Stimulated activated CD4-positive, alpha-beta T cell treated with anti-CD3 and anti-CD28 coated beads, Interleukin-4, amount 100 ng/mL, for 48 hours (primary cell): Measurements from ENCODE around the gene EEF1AKMT4.

ENCODE experiments used
- DNase-seq, 2 donors: peaks; one replicate each; pipeline ENCODE4 v3.0.0-alpha.2; 2020; ENCODE audit warnings: low read depth in 2 of 2

The EEF1AKMT4 gene

DNA sequence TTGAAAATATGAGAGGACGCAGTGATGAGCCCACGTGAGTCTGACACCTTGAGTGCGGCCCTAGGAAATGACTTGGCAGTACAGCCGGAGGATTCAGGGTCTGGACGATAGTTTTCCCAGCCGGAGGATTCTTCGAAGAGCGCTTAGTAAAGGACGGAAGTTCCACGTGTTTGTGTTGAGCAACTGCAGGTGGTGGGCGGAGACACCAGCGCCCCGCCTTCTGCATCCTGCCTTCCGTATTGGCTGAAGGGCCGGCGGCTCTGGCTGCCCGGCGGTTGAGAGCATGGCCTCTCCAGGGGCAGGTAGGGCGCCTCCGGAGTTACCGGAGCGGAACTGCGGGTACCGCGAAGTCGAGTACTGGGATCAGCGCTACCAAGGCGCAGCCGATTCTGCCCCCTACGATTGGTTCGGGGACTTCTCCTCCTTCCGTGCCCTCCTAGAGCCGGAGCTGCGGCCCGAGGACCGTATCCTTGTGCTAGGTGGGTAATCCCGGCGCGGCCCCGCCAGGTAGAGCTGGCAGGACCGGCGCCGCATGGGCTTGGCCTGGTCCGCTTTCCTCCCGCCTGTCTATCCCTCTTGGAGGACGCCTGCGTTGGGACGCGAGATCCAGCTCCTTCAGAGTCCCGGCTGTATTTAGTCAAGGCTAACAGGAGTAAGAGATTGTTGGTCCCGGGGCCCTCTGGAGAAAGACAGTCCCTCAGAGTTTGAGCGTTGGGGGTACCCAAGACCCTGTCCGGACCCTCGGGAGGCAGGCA, at the start of gene EEF1AKMT4:
EEF1AKMT4 (plus strand) TSS at position 261 of the 755 bp plus-strand sequence; CDS start at position 284, 23 bp downstream.
- peak; percentile 88 to 96 for DNase-seq

DNA sequence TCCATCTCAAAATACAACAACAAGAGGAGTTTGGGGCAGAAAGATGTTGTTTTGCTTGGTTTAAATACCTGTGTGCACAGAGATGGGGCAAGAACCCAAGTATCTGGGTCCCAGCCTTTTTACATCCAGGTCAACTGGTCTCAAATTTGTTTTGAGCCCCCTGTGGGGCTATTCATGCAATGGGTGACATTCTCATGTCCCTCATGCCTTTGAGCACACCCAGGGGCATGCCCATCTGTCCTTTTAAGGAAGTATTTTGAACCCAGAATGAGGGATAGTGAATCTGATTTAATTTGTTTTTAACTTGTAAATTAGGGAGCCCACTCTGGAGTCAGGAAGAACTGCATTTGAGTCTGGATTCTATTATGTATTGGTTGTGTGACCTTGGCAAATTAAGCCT, 48.6 kb upstream of the EEF1AKMT4 start:
- DNase-seq: no peak

DNA sequence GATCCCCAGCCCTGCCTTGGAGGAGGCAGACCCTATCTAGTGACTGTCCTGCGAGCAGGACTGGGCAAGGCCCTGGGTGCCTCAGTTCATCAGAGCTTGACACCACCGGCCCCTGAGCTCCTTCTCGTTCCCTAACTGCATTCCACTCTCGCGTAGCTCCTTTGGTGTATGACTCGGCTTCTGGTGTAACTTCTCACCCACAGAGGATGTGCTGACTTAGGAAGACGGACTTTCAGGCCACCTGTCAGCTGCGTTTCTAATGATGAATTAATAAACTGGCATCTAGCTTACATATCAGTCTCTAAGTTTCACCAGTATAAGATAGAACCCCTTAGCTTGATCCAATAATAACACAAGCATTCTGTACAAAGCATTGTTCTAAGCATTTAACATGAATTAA, 45.9 kb upstream of the EEF1AKMT4 start:
- no peak for DNase-seq

DNA sequence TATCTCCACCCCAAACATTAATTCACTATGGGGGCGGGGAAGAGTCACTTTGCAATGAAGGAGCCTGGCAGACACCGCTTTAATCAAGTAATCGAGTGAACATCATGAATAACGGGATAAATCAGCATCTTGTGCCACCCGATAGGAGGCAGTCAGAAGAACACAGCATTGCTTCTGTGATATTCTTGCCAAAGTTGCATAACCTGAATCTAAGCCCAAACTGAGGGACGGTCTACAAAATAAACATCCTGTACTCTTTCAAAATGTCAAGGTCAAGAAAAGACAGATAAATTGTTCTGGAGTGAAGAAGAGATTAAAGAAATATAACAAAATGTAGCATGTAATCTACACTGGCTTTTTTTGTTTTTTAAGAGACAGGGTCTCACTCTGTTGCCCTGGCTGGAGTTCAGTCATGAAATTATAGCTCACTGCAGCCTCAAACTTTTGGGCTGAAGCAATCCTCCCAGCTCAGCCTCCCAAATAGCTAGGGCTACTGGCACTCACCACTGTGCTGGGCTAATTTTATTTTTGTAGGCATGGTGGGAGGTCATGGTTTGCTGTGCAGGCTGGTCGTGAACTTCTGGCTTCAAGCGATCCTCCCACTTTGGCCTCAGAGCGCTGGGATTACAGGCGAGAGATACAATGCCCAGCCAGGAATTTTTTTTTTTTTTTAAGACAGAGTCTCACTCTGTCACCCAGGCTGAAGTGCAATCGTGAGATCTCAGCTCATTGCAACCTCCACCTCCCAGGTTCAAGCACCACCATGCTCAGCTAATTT, 40.1 kb upstream of the EEF1AKMT4 start:
- DNase-seq: no peak

DNA sequence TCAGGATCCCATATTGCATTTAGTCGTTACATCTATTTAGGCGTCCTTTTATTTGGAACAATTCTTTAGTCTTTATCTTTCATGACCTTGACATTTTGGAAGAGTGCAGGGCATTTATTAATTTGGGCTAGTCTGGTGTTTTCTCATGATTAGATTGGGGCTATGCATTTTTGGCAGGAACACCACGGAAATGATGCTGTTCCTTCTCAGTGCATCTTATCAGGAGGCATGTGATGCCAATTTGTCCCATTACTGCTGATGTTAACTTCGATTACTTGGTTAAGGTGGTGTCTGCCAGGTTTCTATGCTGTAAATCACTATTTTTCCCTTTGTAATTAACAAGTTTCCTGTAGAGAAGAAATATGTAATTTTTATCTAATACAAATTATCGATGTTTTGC, 38.2 kb upstream of the EEF1AKMT4 start:
- DNase-seq: no peak

DNA sequence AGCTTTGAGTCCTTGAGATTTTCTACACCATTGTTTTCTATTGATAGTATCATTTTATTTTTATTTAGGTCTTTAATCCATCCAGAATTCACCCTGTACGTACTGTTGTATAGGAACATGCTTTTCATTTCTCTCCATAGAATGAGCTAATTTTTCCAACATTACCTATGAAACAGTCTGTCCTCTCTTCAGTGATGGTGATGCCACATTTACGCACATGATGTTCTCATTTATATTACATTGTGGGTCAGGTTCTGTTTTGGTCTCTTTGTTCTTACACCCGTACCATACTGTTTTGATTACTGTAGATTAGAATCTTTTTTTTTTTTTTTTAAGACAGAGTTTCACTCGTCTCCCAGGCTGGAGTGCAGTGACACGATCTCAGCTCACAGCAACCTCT, 37.8 kb upstream of the EEF1AKMT4 start:
- no peak for DNase-seq

DNA sequence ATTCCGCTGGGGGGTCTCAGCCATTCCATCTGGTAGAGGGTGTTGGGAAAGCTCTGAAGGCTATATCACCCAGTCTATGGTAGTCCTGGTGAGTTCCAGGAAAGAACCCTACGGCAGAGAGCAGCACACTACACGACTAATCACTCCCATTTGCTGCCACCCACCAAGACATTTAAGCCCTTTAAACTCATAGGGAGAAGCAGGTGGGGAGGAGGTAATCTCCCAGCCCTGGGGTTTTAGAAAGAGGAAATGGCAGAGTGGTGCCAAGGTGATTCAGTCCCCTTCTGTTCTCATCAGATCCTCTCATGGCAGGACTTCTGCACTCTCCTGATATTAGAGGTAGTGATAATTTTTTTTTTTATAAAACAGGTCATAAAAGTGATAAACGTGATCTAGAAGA, 30.7 kb upstream of the EEF1AKMT4 start:
- DNase-seq: no peak

DNA sequence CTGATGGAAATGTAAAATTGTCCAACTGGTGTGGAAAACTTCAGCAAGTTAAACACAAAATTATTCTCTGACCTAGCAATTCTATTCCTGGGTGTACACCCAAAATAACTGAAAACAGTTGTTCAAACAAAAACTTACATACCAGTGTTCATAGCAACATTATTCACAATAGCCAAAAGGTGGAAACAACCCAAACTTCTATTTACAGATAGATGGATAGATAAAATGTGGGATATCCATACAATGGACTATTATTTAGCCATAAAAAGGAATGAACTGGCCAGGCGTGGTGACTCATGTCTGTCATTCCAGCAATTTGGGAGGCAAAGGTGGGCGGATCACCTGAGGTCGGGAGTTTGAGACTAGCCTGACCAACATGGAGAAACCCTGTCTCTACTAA, 27.0 kb upstream of the EEF1AKMT4 start:
- no peak for DNase-seq

DNA sequence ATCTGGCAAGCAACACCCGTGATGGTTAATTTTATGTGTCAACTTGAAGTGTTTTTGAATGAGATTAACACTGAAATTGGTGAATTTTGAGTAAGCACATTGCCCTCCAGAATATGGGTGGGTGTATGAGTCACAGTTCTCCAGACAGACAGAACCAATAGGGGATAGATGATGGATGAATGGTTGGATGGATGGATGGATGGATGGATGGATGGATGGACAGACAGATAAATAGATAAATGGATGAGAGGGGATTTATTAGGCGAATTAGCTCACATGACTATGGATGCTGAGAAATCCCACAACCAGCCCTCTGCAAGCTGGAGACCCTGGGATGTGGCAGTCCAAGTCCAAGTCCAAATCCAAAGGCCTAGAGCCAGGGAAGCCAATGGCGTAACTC, 25.5 kb upstream of the EEF1AKMT4 start:
- no peak for DNase-seq

DNA sequence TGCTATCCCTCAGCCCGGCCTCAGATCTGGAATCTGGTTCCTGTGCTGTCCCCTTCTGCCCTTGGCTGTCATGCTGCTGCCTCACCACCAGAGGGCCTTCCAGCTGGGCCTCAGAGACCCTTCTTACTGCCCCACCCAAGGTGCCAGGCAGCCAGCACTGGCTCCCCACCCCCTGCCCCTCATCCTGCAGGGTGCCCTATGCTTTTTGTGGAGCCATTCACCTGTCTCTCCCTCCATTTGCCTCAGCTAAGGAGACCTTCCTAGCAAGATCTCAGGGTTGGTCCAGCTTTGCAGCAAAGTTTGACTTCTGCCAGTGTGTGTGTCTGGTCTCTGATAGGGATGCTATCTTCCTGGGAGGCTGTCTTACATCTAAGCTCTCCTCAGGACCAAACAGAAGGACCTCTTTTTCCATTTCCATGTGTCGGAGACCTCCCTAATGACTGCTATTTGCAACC, 22.0 kb upstream of the EEF1AKMT4 start:
- peak; percentile 27 to 30 for DNase-seq

DNA sequence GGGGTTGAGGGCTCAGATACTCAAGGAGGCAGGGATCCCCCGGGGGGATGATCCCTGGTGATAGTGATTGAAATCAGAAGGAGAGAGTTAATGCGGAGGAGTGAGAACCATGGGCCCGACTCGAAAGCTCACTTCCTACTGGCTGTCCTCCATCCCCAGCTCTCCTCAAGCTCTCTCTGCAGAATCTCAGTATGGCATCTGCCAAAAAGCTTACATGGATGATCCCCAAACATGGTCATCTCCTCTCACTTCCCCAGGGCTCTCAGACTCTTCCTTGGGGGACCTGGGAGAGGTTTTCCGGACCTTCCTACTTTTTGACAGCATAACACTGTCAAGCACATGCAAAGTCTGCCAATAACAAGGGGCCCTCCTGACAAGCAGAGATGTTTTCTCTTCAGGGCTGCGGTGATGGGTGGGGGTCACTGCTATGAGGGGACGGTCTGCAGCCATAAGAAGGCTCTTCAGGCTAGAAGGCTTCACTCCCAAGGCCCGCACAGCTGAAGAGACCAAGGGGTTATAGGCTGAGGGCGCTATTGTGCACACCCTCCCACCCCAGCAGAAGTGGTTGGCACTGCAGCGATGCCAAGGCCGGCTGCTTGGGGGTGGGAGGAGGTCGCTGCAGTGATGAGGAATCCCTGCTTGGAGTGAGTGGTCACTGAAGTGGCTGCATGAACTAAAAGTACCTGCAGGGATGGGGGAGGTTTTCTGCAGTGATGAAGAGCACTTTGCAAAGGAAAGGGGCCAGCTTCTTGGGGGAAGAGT, 20.9 kb upstream of the EEF1AKMT4 start:
- DNase-seq: no peak

DNA sequence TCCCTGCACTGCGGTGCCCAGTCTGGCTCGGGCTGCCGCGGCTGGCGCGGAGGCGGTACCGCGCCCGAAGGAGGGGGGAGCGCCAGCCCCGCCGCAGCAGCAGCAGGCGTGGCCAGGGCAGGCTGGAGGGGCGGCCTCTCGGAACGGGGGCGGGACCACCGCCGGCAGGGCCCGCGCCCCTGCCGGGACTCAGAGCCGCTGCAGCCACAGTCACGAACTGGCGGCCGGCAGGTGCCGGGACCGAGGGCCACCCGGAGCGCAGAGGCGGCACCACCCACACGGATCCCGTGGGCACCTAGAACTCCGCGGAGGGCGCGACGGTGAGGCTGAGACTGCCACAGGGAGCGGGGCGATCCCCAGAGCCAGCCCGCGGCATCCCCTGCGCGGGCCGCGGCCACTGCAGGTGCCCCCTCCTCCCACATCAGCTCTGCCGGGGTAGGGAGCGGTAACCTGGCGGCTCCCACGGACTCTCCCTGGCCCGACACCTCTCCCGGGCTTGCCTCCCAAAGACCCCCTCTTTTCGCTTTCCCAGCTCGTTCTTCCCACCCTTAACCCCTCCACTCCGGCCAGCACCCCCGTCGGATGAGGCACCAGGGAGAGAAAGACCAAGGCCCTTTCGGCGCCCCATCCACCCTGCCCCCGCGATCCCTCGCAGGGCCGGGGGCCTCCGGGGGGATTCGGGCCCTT, 19.9 kb upstream of the EEF1AKMT4 start, which contains the start of gene VWA5B2:
VWA5B2 (plus strand) TSS at position 192 of the 687 bp plus-strand sequence. CDS start 944 bp downstream, outside the sequence.
- peak; percentile 54 to 56 for DNase-seq

DNA sequence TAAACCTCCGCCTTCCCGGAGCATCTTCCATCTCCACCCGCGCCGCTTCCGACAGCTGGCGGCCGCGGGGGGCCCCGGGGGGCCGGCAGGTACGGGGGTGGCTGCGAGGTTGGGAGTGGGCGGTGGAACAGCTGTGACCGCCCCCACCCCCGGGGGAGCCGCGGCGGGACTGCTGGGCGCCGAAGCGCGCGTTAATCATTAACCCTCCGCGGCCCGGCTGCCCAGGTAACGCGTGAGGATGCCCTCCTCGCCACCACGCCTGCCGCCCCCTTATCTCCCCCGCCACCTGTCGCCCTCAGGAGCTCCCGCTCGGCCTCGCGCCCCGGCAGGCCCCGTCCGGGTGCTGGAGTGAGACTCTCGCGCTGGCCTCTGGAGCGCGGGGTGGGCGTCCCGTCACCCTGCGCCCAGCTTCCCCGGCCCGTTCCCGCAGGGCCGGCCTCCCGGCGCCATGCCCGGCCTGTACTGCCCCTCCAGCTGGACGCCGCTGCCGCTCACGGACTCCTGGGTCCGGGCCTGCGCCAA, 19.3 kb upstream of the EEF1AKMT4 start:
- DNase-seq: no peak

DNA sequence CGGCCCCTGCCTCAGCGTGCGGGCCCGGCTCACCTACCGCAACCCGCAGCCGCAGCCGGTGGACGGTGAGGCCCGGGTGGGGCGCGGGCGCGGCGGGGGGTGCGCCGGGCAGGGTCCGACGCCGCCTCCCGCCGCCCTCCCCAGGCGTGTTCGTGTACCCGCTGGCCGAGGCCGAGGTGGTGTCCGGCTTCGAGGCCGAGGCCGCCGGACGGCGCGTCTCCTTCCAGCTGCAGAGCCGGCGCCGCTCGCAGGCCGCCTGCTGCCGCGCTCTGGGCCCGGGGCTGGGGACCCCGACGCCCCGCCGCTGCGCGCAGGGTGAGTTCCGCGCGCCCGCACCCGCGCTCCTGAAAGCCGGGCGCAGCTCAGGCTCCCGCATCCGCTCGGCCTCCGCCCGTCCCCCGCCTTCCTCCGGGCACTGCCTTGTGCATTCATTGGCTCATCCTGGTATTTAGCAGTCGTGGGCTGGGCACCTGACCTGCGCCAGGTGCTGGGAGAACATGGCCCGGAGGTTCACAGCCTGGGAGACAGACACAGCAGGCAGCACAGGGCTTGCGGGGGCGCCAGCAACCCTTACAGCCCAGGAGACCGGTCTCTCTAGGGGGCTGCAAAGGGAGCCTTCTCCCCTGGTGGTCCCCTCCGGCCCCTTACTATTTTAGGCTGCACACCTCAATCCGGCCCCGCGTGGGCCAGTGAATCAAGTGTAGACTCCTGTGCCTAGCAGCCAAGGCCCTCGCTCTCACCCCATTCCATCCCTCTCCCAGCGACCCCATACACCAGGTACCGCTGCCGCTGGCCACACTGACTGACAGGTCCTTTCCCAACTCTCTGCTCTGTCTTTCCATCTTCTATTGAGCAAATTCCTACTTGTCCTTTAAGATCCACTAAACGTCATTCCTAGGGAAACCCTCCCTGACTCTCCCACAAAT, 18.6 kb upstream of the EEF1AKMT4 start:
- DNase-seq: no peak

DNA sequence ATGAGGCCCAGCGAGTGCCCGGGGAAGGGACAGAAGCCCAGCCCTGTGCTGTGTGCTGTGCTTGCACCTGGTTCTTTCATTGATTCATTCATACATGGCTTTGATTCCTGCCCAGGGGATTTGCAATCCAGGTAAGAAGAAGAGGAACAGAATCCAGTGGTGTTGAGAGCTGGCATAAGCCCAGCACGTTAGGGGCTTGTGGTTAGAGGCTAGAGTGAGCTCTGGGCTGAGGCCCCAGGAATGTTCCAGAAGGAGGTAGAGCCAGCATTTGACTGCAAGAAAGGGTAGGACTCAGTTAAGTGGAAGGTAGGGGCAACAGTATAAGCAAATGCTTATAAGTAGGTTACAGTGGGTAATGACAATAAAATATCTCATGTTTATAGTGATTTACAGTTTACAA, 17.8 kb upstream of the EEF1AKMT4 start:
- DNase-seq: no peak

DNA sequence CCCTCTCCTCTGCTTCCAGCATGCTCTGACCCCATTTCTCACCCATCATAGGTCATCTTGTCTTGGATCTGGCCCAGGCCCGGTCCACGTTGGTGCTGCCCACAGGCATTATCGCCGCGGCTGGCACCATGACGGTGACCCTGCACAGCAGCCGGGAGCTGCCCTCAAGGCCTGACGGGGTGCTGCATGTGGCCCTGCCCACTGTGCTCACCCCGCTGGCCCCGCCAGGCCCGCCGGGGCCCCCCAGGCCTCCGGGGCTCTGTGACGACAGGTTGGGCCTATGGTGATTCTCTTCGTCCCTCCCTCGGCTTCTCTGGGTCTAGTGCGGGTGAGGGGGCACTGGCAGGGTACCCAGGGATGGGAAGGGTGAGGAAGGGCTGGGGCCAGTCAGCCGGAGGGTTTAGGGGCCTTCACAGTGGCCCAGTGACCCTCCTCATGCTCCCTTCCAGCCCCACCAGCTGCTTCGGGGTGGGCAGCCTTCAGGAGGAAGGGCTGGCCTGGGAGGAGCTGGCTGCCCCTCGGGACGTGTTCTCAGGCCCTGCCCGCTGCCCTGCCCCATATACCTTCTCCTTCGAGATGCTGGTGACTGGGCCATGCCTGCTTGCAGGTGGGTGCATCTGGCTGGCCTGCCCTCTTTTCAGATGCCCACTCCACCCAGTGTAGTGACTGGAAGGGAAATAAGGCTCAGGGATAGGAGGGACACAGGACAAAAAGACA, 16.2 kb upstream of the EEF1AKMT4 start:
- DNase-seq: no peak

DNA sequence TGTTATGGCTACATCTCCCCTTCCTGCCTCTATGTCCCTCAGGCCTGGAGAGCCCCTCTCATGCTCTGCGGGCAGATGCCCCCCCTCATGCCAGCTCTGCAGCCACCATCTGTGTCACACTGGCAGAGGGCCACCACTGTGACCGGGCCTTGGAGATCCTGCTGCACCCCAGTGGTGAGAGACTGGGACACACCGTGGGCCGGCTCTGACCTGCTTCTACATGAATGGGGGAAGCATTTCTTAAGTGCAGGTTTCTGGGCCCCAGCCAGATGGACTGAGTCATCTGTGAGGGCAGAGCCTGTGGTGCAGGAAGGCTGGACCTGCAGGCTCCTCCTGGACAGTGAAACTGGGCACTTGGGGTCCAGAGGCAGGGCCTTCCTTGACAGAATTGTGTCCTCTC, 15.2 kb upstream of the EEF1AKMT4 start:
- DNase-seq: no peak

DNA sequence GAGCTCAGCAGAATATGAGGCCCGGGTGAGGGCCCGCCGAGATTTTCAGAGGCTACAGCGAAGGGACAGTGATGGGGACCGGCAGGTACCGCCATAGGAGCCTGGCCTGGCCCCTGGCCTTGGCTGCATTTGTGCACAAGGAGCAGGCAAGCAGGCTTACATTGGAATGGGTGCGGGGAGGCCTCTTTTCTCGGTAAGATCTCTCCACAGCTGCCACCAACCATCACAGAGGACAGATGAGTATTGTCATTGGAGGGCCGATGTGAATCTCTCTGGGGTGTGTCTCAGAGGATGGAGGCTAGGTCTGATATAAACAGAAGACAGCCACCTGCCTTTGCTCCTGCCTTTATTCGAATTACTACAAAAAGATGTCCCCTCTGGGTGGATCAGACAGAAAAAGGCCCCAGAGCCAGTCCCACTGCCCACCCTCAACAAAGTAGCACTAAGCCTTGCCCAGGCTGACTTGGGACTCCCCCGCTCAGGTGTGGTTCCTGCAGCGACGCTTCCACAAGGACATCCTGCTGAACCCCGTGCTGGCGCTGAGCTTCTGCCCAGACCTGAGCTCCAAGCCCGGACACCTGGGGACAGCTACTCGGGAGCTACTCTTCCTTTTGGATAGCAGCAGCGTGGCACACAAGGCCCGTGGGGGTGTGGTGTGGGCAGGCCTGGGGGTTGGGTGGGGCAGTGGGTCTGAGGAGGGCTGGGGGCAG, 14.6 kb upstream of the EEF1AKMT4 start:
- DNase-seq: no peak
